GM10248 (cell line): ENCODE results near the gene GPATCH8.
"Not testable (repeated sequence)": the region's sequence is repeated elsewhere in the genome, so short reads cannot be mapped to it uniquely, and the experiment has no call there.

ENCODE experiments used
- CTCF ChIA-PET: fragments of 300-600 bp; sonication (Branson Sonifier 250); formaldehyde crosslinking; extraction: SDS; loops from one replicate; lab custom pipeline; 2021; ENCODE audit warnings: antibody characterized with exemption; lab: Yijun Ruan, JAX
- POLR2A ChIA-PET: fragments of 350-650 bp; sonication (Branson Sonifier 250); formaldehyde crosslinking; extraction: SDS; loops from one replicate; lab custom pipeline; 2020; ENCODE audit warnings: antibody characterized with exemption; lab: Yijun Ruan, JAX
- DNase-seq: peaks from one replicate; pipeline ENCODE4 v3.0.0; 2012; ENCODE audit errors: extremely low spot score
- TF ChIP-seq, protein P1 (sequence below): IDR thresholded peaks from 2 replicates; pipeline ENCODE4 v1.5.1; 2012; ENCODE audit warnings: mild to moderate bottlenecking, low read depth; ENCODE audit errors: extremely low read depth, missing control alignments, control extremely low read depth

GPATCH8 gene

DNA sequence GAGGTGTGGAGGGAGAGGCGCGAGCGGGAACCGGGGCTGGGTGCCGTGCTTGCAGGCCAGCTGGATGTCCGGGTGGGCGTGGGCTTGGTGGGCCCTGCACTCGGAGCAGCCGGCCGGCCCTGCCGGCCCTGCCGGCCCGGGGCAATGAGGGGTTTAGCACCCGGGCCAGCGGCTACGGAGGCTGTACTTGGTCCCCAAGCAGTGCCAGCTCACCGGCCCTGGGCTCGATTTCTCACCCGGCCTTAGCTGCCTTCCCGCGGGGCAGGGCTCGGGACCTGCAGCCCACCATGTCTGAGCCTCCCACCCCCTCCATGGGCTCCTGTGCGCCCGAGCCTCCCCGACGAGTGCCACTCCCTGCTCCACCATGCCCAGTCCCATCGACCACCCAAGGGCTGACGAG, 24.7 kb upstream of the GPATCH8 start:
- ChIA-PET CTCF (interaction anchor here (1.2 kb wide), 1 partner anchor 165 kb away, joined by 3 read pairs; the partner anchor contains the start of gene FAM171A2), POLR2A (no interaction called here)
- no peak for DNase-seq
- TF ChIP-seq, protein P1, sequence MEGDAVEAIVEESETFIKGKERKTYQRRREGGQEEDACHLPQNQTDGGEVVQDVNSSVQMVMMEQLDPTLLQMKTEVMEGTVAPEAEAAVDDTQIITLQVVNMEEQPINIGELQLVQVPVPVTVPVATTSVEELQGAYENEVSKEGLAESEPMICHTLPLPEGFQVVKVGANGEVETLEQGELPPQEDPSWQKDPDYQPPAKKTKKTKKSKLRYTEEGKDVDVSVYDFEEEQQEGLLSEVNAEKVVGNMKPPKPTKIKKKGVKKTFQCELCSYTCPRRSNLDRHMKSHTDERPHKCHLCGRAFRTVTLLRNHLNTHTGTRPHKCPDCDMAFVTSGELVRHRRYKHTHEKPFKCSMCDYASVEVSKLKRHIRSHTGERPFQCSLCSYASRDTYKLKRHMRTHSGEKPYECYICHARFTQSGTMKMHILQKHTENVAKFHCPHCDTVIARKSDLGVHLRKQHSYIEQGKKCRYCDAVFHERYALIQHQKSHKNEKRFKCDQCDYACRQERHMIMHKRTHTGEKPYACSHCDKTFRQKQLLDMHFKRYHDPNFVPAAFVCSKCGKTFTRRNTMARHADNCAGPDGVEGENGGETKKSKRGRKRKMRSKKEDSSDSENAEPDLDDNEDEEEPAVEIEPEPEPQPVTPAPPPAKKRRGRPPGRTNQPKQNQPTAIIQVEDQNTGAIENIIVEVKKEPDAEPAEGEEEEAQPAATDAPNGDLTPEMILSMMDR: no peak

DNA sequence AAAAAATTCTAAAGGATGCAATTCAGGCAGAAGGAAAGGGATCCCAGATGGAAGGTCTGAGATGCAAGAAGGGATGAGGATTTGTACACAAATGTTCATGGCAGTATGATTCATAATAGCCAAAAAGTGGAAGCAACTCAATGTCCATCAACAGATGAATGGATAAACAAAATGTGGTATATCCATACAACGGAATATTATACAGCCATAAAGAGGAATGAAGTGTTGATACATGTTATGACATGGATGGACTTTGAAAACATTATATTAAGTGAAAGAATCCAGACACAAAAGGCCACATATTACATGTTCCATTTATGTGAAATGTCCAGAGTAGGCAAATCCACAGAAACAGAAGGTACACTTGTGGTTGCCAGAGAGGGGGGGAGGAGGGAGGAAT, 23.9 kb upstream of the GPATCH8 start:
- TF ChIP-seq, protein P1: no peak
- ChIA-PET CTCF (interaction anchor here (1.9 kb wide), 1 partner anchor 127 kb away, joined by 6 read pairs; no protein-coding TSS in a partner anchor), POLR2A (no interaction called here)
- DNase-seq: no peak

DNA sequence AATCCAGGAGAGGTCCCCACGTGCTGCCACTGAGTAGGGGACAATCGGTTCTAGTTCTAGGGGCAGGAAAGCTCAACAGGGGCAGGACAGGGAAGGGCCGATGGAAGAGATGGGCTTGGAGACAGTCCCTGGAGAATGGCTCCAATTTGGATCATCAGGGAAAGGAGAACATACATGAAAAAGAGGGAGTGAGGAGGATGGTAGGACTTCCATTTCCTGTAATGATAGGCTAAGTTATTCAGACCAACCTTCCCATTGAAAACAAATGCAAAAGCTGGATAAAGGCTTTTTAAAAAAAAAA, 20.4 kb upstream of the GPATCH8 start:
- no peak for DNase-seq
- ChIA-PET POLR2A (no interaction called here), CTCF (interaction anchor here (0.6 to 3.7 kb wide), 56 partner anchors 9 to 580 kb away, joined by 3 to 72 read pairs (median 4); partner anchors contain the start of genes FAM171A2, GPATCH8, GRN and ITGA2B)
- TF ChIP-seq, protein P1: no peak

DNA sequence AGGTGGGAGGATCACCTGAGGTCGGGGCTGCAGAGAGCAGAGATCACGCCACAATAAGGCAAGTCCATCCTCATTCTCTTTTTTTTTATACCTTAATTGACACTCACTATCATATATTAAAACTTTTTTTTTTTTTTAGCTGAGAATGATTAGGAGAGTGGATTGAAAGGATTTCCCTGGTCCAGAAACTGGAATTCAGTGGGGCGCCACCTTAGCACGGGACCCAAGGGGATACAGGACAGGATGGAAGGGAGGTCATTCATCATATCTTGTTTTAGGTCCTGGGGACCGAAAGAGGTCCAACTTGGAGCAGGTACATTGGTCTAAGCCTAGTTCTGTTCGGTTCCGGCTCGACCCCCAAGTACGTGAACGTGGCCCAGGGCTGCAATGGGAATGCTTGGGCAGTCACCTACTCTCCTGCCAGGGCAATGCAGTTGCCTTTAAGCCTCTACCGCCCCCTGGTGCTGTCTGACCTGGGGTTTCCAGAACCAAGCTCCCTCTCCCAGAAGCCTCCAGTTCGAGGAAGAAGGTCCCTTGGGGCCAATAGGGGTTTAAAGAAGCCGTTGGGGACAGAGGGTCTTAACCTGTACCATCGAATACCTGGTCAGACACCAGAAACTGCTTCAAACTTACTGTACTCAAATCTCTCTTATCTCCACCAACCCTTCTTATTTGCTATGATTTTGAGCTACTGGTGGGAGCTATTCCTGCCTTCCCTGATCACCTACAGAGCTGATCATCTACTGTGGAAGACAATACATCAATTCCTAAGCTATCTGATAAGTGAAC, 19.9 kb upstream of the GPATCH8 start:
- CTCF ChIA-PET: interaction anchor here (0.6 to 3.7 kb wide), 59 partner anchors 9 to 612 kb away, joined by 3 to 72 read pairs (median 4); partner anchors contain the start of genes ACBD4, FAM171A2, GPATCH8 and GRN
- peak; percentile 76 for DNase-seq
- POLR2A ChIA-PET: no interaction called here
- TF ChIP-seq, protein P1: peak; percentile 73

DNA sequence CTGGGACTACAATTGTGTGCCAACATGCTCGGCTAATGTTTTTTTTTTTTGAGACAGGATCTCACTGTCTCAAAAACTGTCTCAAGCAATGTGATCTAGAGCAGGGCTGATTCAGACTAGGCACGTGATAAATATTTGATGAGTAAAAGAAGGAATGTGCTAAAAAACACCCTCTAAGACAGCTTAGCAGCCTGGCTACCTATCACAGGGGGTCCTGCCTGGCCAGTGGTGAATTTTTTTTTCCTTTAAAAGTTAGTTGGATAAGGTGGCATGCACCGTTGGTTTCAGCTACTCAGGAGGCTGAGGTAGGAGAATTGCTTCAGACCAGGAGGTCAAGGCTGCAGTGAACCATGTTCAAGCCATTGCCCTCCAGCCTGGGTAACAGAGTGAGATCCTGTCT, 14.8 kb upstream of the GPATCH8 start:
- ChIA-PET CTCF (interaction anchor here (0.9 to 1.1 kb wide), 2 partner anchors 12 to 16 kb away, joined by 3 read pairs; no protein-coding TSS in a partner anchor), POLR2A (no interaction called here)
- no peak for DNase-seq
- TF ChIP-seq, protein P1: no peak

DNA sequence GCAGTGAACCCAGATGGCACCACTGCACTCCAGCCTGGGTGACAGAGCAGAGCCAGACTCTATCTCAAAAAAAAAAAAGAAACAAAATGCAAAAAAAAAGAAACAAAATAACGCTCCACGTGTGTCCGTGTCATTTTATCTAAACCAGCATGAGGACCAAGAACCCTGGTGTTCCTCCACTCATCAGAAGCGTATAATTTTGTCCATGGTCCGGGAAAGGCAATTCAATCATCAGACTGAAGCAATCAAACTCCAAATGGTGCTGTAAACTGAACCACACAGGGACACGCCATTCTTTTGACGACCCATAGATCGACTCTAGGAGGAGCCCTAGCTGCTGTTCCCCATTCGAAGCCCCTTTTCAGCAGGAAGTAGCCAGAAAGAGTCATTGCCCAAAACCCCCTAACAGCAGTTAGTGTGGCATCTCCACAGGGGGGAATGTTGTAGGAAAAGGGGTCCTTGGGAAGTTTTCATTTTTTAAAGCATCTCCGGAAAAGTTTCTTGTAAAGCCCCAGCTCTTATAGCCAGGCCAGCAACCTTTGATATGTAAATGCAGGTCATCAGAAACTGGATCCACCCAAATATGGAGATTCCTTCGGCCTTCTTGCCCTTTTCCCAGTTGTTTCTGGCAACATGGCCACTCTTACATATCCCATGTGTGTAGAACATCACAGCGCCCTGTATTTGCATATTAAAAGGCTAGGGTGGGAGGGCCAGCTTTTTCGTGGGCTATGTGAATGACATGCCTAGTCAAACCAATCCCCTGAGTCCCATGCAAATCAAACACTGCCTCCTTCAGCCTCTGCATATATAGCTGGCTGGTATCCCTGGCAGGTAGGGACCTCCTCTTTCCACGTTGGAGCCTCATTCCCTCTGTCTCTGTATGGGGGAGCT, 8.3 kb upstream of the GPATCH8 start:
- not testable (repeated sequence) for DNase-seq
- ChIA-PET POLR2A (interaction anchor here (0.6 kb wide), 1 partner anchor 242 kb away, joined by 5 read pairs; no protein-coding TSS in a partner anchor), CTCF (interaction anchor here (1.1 to 2.7 kb wide), 4 partner anchors 11 to 302 kb away, joined by 3 to 14 read pairs (median 4); no protein-coding TSS in a partner anchor)

DNA sequence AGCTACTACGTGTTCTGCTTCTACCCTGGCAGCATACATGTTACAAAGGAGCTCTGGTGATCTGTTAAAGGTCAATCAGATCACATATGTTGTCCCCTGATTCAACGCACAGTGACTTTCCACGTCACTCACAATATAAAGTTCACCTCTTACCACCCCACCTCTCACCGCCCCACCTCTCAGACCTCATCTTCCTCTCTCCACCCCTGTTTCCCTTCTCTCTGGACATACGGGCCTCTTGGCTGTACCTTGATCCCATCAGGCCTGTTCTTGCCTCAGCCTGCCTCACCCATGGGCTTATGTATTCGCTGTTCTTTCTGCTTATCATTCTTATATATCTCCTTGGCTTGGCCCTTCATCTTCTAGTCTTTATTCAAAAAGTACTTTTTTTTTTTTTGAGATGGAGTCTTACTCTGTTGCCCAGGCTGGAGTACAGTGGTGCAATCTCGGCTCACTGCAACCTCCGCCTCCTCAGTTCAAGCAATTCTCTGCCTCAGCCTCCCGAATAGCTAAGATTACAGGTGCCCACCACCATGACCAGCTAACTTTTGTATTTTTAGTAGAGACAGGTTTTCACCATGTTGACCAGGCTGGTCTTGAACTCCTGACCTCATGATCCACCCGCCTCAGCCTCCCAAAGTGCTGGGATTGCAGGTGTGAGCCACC, 3.9 kb upstream of the GPATCH8 start:
- DNase-seq, POLR2A ChIA-PET: not testable (repeated sequence)
- CTCF ChIA-PET: interaction anchor here (1.1 to 3.7 kb wide), 4 partner anchors 11 to 27 kb away, joined by 3 to 22 read pairs (median 4); no protein-coding TSS in a partner anchor
